Muscle layer of duodenum (tissue), 2 donors: ENCODE measurements around the gene DND1.

Experiments used
- H3K27ac ChIP-seq: one replicate; pipeline ENCODE4 v1.7.0; 2013; ENCODE audit warnings: mild to moderate bottlenecking, low read length
- H3K27me3 ChIP-seq: one replicate; pipeline ENCODE4 v1.7.0; 2013; ENCODE audit warnings: low read depth, mild to moderate bottlenecking, control low read depth, low read length
- H3K36me3 ChIP-seq, 2 donors: one replicate each; pipeline ENCODE4 v1.7.0; 2013; ENCODE audit warnings: low read length in 2 of 2, control low read depth in 1 of 2, mild to moderate bottlenecking in 1 of 2; ENCODE audit not compliant: insufficient read depth in 2 of 2, control insufficient read depth in 1 of 2
- H3K4me1 ChIP-seq, 2 donors: one replicate each; pipeline ENCODE4 v1.7.0; 2013; ENCODE audit warnings: low read length in 2 of 2, mild to moderate bottlenecking in 2 of 2, control low read depth in 1 of 2, moderate library complexity in 1 of 2; ENCODE audit not compliant: insufficient read depth in 2 of 2, control insufficient read depth in 1 of 2
- H3K4me3 ChIP-seq, 2 donors: one replicate each; pipeline ENCODE4 v1.7.0; 2013; ENCODE audit warnings: low read length in 2 of 2, low read depth in 1 of 2, mild to moderate bottlenecking in 1 of 2
- H3K9me3 ChIP-seq, 2 donors: one replicate each; pipeline ENCODE4 v1.7.0; 2013; ENCODE audit warnings: low read length in 2 of 2, control low read depth in 1 of 2, mild to moderate bottlenecking in 1 of 2; ENCODE audit not compliant: control insufficient read depth in 1 of 2
- donor health status: healthy.

DND1 gene

DNA sequence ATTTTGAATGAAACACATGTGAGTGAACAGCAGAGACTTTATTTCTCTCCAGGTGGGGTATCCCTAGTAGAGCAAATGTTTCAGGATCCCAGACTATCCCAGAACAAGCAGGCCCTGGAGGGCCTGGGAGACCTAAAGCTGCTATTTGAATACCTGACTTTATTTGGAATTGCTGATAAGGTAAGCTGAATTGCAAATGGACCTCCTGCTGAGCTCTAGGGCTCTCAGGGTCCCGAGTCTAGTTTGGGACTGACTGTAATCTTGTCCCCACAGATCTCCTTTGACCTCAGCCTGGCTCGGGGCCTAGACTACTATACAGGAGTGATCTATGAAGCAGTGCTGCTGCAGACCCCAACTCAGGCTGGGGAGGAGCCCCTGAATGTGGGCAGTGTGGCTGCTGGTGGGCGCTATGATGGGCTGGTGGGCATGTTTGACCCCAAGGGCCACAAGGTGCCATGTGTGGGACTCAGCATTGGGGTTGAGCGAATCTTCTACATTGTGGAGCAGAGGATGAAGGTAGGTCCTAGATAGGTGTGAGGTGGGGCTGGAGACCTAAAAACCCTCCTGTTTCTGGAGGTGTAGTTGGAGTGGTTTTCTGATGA is 23.6 kb upstream of the DND1 start:
- Histone ChIP-seq H3K4me3 (no peak overlapping the region), H3K36me3 (peaks cover 56 to 65% of the 10 kb centered on the region in 2 donors), H3K27me3 (no peaks in the 10 kb centered on the region), H3K27ac (no peak overlapping the region), H3K9me3 (no peaks in the 10 kb centered on the region), H3K4me1 (peaks cover 10 to 42% of the 10 kb centered on the region in 2 donors)

DNA sequence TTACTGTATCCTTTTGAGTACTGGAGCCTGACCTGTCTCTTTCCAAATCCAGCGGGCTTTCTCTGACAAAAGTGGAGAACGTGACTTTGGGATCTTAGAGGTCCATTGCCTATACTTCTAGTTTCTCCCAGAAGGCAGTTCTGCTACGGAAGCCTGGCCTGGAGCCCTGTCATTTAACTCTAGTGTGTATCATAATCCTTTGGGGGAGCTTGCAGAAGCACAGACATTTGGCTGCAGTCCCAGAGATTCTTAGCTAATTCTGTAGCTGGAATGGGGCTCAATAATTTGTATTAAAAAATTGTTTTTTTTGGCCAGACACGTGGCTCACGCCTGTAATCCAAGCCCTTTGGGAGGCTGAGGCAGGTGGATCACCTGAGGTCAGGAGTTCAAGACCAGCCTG is 20.9 kb upstream of the DND1 start:
- no peaks in the 10 kb centered on the region for H3K27me3 ChIP-seq
- no peak overlapping the region for H3K27ac ChIP-seq
- no peak overlapping the region for H3K4me3 ChIP-seq
- H3K4me1 ChIP-seq, result peaks cover 9 to 41% of the 10 kb centered on the region in 2 donors
- H3K9me3 ChIP-seq, result no peaks in the 10 kb centered on the region
- H3K36me3 ChIP-seq, result peaks cover 53 to 60% of the 10 kb centered on the region in 2 donors

DNA sequence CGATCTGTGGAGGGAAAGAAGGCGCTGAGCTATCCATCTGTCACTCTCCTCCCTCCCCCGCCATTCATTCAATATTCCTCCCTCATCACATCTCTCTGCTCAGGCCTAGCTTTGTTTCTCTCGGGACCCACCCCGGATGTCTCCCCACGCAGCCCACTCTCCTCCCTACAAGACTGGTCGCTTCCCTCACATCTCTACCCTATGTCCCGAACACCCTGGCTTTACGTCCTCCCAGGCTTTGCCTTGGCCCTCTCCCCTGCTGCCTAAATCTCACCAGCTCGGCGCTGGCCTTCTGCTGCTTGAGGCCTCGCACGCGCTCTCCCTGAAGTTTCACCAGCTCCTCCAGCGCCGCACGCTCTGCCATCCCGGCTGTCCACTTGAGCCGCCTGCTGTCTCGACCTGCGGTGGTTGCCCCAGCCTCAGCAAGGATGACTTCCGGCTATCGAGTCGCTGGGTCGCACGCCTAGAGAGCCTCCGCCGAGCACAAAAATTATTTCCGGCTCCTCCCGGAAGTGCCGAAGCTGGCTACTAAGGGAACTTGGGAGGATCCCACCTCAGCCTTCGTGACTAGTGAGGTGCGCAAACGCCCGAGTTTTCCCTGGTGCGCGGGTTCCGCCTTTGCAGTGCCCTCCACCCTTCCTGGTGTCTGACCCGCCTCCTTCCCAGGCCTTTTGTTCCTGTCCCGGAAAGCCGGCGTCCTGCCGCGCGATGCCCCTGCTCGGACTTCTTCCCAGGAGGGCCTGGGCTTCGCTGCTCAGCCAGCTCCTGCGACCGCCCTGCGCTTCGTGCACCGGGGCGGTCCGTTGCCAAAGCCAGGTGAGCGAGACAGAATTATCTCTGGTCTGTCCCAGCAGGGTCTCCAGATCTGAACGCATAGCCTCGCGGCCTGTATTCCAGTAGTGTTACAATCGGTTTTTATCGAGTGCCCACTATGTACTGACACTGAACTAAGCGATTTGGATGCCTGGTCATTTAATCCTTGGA is 17.9 kb upstream of the DND1 start, which contains the start of the genes HARS1 and HARS2:
Gene HARS1 (minus strand): TSS at position 430 of the 984 bp plus-strand sequence. CDS start 66 bp downstream, at position 364.
Gene HARS2 (plus strand): TSS at position 515 of the 984 bp plus-strand sequence. CDS start 194 bp downstream, at position 709.
- peaks cover 26 to 39% of the 10 kb centered on the region in 2 donors for H3K36me3 ChIP-seq
- no peaks in the 10 kb centered on the region for H3K27me3 ChIP-seq
- H3K4me3 ChIP-seq, result peak within 1 kb of the TSS; percentile 78 to 98
- H3K9me3 ChIP-seq, result no peaks in the 10 kb centered on the region
- peak within 1 kb of the TSS; percentile 87 for H3K27ac ChIP-seq
- peaks cover 9 to 41% of the 10 kb centered on the region in 2 donors for H3K4me1 ChIP-seq

DNA sequence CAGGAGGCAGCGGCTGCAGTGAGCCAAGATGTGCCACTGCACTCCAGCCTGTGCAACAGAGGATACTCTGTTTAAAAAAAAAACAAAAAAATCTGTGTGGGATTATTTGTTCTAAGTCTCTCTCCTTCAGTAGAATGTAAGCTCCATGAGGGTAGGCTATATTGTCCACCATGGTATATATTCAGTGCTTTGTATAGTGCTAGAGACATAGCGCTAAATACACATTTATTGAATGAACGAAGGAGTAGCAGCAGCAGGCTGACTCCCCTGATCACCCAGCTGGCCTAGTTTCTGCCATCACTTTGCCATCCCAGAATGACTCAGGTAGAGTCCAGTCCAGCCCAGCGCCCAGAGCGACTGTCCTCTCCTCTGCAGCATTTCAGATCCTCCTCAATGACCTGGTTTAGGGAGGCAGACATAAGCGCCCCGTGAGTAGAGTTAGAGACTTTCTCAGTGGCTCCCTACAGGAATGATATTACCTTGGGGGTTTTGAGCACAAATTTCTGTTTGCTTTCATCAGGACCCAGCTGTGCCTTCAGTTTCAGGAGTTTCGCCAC is 17.1 kb upstream of the DND1 start:
- peak overlapping the region; percentile 78 to 98 for H3K4me3 ChIP-seq
- peak overlapping the region; percentile 87 for H3K27ac ChIP-seq
- H3K36me3 ChIP-seq, result peaks cover 18 to 31% of the 10 kb centered on the region in 2 donors
- no peaks in the 10 kb centered on the region for H3K9me3 ChIP-seq
- no peaks in the 10 kb centered on the region for H3K27me3 ChIP-seq
- H3K4me1 ChIP-seq, result peaks cover 9 to 41% of the 10 kb centered on the region in 2 donors

DNA sequence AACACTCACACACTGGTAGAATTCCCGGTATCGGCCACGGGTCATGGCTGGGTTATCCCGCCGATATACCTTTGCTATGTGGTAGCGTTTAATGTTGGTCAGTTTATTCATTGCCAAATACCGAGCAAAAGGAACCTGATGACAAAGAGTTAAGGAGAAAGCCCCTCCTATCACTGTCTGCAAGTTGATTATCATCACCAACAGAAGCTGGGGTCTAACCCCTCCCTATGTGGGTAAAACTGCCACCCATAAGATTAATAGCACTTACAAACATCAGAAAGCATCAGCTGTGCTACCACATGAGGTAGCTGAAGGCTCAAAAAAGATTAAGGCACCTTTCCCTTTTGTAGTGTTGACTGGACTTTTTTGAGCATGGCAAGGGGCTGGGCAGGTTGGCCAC is 5.6 kb upstream of the DND1 start:
- Histone ChIP-seq H3K36me3 (peaks cover 57 to 69% of the 10 kb centered on the region in 2 donors), H3K4me3 (no peak overlapping the region)

DNA sequence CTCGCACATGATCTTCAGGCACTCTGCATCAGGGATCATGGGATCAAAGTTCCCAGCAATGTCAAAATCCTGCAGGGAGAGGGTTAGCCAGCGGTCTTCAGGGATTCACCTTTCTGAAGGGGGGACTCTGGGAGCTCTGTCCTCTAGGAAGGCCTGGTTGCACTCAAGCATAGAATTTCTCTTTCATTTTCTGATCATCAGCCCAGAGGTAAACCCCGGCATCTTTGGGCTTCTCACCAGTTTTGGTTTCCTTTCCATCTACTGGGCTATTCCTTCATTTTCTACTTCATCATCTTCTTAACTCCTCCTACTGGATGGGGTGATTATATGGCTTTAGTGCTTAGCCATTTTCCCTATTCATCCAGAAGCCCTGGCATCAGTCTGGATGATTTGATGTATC is 4.6 kb upstream of the DND1 start:
- no peaks in the 10 kb centered on the region for H3K9me3 ChIP-seq
- H3K27ac ChIP-seq, result no peak overlapping the region
- H3K36me3 ChIP-seq, result peaks cover 59 to 75% of the 10 kb centered on the region in 2 donors
- H3K4me3 ChIP-seq, result no peak overlapping the region
- no peaks in the 10 kb centered on the region for H3K27me3 ChIP-seq
- H3K4me1 ChIP-seq, result no peaks in the 10 kb centered on the region

More for the DNA sequence above, 5.6 kb upstream of the DND1 start:
- no peaks in the 10 kb centered on the region for H3K27me3 ChIP-seq
- H3K9me3 ChIP-seq, result no peaks in the 10 kb centered on the region
- no peaks in the 10 kb centered on the region for H3K4me1 ChIP-seq
- no peak overlapping the region for H3K27ac ChIP-seq

DNA sequence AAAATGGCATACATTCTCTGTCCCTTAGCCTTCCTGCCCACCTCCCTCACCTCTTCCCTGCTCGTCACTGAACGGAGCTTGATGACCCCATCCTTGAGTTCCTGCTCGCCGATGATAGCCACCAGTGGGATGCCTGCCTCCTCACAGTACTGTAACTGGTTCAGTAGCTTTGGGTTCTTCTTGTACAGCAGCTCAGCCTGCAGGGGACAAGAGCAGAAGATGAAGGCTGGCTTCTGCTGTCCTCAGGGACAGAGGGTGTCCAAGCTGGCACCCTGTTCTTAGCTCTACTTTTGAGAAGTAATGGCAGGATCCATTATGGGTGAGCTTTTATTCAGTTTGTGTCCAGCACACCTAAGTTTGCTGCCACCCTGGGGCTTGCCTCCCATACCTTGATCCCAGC is 1.3 kb upstream of the DND1 start:
- Histone ChIP-seq H3K4me3 (no peak overlapping the region), H3K9me3 (no peaks in the 10 kb centered on the region), H3K36me3 (peaks cover 47 to 75% of the 10 kb centered on the region in 2 donors), H3K4me1 (no peaks in the 10 kb centered on the region), H3K27ac (no peak overlapping the region), H3K27me3 (no peaks in the 10 kb centered on the region)

DNA sequence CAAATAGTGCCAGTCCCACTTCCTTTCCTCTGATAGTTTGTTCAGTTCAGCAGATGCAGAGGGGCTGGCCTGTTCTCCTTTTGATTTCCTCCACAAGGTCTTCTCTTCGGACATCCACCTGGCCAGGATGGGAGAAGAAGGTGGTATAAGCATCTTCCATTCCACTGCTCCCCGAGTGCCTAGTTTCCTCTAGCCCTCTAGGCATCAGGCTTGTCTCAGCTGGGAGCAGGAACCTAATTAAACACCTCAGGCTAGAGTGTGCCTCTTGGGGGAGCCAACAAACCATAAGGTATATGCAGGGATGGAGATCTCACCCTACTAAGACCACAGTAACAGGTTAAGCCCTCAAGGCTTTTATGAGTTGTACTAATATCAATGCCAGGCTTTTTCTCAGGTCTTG is 835 bp upstream of the DND1 start:
- Histone ChIP-seq H3K9me3 (no peaks in the 10 kb centered on the region), H3K27me3 (no peaks in the 10 kb centered on the region), H3K4me3 (no peak overlapping the region), H3K27ac (no peak overlapping the region), H3K4me1 (no peaks in the 10 kb centered on the region), H3K36me3 (peaks cover 51 to 75% of the 10 kb centered on the region in 2 donors)

DNA sequence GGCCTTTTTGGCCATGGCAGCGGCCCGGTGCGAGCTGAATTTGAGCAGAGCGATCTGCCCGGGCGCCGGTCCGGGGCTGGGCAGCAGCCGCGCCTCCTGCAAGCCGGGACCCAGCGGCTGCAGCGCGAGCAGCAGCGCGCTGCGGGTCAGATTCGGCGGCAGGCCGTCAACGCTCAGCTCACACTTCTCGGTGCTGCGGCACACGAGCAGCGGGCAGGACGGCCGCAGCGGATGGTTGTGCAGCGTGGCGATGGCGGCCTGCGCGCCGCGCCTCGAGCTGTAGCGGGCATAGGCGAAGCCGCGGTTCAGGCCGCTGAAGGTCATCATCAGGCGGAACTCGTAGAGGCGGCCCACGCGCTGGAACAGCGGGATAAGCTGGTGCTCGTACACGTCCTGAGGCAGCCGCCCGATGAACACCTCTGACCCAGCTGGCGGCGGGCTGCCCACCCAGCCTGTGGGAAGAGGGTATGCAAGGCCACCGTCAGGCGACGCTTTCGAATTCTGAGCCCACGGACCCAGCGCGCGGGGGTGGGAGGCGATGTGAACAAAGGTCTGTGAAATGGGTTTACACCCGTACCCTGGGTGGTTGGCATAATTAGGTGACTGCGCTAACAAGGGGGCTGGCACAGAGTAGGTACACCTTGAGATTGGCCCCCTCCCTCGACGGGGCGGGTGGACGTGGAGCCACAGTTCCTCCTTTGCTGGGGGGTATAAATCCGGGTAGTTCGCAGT is 755 bp downstream of the DND1 start:
- Histone ChIP-seq H3K36me3 (peaks cover 57 to 81% of the 10 kb centered on the region in 2 donors), H3K4me3 (peak overlapping the region in 1 of 2 donors; percentile 37), H3K4me1 (no peaks in the 10 kb centered on the region), H3K9me3 (no peaks in the 10 kb centered on the region), H3K27ac (no peak overlapping the region), H3K27me3 (no peaks in the 10 kb centered on the region)

DNA sequence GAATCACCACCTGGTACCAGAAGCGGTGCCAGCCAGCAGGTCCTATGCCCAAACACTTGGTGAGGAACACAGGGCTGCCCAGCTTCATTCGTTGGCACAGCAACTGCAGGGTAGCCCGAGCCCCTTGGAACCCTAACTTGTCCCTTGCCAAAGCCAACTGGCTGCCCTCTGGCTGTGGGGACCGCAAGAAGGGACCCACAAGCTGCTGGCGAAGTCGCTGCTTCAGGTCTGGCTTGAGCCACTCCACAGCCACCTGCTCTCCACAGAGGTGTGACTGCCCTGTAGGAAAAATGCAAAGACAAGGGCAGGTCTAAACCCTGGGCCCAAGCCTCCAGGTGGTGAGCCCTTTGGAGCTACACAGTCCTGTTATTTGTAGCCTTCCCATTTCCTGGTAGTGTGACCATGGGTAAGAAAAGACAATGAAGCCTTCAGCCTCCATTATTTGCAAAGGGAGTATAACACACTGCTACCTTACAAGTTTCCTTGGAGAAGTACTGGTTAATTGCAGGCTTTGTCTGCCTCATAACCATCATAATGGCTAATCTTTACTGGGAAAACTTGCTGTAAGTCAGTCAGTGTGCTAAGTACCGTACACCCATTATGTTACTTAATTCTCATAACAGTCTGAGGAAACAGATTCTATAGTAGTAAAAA is 1.8 kb downstream of the DND1 start:
- no peak overlapping the region for H3K4me3 ChIP-seq
- H3K9me3 ChIP-seq, result no peaks in the 10 kb centered on the region
- no peaks in the 10 kb centered on the region for H3K27me3 ChIP-seq
- peaks cover 47 to 74% of the 10 kb centered on the region in 2 donors for H3K36me3 ChIP-seq
- peaks cover 0 to 4% of the 10 kb centered on the region in 2 donors for H3K4me1 ChIP-seq
- H3K27ac ChIP-seq, result no peak overlapping the region
